ENCODE data around the gene RPAP3.

DNA sequence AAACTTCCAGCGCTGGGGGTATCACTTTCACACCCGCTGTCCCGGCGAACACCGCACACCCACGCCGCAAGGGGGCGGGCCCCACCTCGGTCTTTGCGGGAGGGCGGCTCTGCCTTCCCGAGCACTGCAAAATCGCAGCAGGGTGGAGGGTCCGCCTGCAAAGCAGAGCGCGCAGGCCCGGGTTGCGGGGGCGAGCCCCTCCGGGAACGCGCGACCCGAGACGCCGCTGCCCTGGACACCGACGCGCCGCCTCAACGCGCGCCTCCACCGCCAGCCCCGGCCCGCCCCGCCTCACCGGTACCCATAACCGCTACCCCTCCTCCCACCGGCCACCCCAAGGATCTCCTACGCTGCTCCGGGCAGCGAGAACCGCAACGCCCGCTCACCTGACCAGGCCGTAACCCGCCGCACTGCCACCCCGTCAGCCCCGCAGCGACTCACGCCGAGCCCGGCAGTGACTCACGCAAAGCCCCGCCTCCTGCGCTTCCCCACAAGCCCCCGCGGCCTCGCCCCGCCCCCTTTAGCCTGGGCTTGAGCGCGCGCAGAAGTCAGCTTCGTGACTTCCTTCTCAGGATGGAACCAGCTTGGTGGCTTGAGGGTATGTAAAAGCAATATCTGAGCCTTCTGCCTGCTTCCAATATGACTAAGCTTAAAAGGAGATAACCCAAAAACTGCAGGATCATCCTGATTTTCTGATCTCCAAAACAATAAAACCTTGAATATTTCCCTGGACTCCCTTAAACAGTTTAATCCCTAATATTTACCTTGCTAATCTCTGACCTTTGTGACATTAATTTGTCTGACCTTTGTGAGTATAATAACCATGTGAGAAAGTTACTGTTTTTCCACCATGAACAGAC lies at the start of gene RPAP3:
- TF ChIP-seq, protein P1, sequence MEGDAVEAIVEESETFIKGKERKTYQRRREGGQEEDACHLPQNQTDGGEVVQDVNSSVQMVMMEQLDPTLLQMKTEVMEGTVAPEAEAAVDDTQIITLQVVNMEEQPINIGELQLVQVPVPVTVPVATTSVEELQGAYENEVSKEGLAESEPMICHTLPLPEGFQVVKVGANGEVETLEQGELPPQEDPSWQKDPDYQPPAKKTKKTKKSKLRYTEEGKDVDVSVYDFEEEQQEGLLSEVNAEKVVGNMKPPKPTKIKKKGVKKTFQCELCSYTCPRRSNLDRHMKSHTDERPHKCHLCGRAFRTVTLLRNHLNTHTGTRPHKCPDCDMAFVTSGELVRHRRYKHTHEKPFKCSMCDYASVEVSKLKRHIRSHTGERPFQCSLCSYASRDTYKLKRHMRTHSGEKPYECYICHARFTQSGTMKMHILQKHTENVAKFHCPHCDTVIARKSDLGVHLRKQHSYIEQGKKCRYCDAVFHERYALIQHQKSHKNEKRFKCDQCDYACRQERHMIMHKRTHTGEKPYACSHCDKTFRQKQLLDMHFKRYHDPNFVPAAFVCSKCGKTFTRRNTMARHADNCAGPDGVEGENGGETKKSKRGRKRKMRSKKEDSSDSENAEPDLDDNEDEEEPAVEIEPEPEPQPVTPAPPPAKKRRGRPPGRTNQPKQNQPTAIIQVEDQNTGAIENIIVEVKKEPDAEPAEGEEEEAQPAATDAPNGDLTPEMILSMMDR (IDR thresholded peaks at IDR 0.05), result peak; percentile 37 to 70 (median 57)
- TF ChIP-seq POLR2A (IDR thresholded peaks at IDR 0.05) (peak; percentile 43), POLR2AphosphoS5 (IDR thresholded peaks at IDR 0.05) (peak in 2 of 3 donors; percentile 56 to 69)
